ENCODE results near the gene FASTKD3. TPM values are rescaled to one million over a fixed set of nuclear protein-coding genes. Genes with fewer than 3 reads are reported as not detected.

Gene FASTKD3
- polyA plus RNA-seq, 1 donor from 2014 or later: 27.8 TPM

GRCh38 chr5:7910738-7911428 is 42.1 kb upstream of the FASTKD3 start:
- Histone ChIP-seq H3K4me3 (ENCODE audit: low read length) (no peak overlapping the region), H3K27ac (ENCODE audit: low read length) (no peak overlapping the region), H3K9me3 (ENCODE audit: low read length) (no peaks in the 10 kb centered on the region), H3F3A (ENCODE audit: insufficient read depth, low read length, poor library complexity, severe bottlenecking) (no peaks in the 10 kb centered on the region), H3K4me2 (ENCODE audit: low read length) (no peak overlapping the region), H3K27me3 (ENCODE audit: insufficient read depth, low read depth, low read length) (no peaks in the 10 kb centered on the region), H3K9ac (ENCODE audit: low read length) (no peak overlapping the region), H2AFZ (ENCODE audit: low read depth, low read length) (no peak overlapping the region), H3K36me3 (ENCODE audit: insufficient read depth, low read length) (no peaks in the 10 kb centered on the region), H3K79me2 (replicated peaks; ENCODE audit: insufficient read depth, low read length) (no peaks in the 10 kb centered on the region), H3K9me2 (ENCODE audit: insufficient read depth, low read length) (no peaks in the 10 kb centered on the region), H4K20me1 (ENCODE audit: insufficient read depth) (no peaks in the 10 kb centered on the region)
- TF ChIP-seq POLR2AphosphoS5 (IDR thresholded peaks at IDR 0.05): no peak
- no peak for TF ChIP-seq TAF1 (IDR thresholded peaks at IDR 0.05; ENCODE audit: low read depth)
- no peak for TF ChIP-seq EZH2 (IDR thresholded peaks at IDR 0.05; ENCODE audit: borderline replicate concordance, insufficient read depth, low read length, poor library complexity, severe bottlenecking)
- no peak for TF ChIP-seq EP300 (conservative IDR thresholded peaks at IDR 0.05; ENCODE audit: poor library complexity, severe bottlenecking)
- TF ChIP-seq MXI1 (conservative IDR thresholded peaks at IDR 0.05; ENCODE audit: poor library complexity, severe bottlenecking): no peak
- TF ChIP-seq CTCF (IDR thresholded peaks at IDR 0.05; ENCODE audit: poor library complexity, severe bottlenecking): no peak
- no peak for TF ChIP-seq REST (IDR thresholded peaks at IDR 0.05; ENCODE audit: borderline replicate concordance)
- no peak for TF ChIP-seq SMC3 (conservative IDR thresholded peaks at IDR 0.05; ENCODE audit: poor library complexity)
- TF ChIP-seq RAD21 (conservative IDR thresholded peaks at IDR 0.05): no peak

- H3K36me3 ChIP-seq (ENCODE audit: insufficient read depth, low read length): no peaks in the 10 kb centered on the region
- H3K9me2 ChIP-seq (ENCODE audit: insufficient read depth, low read length): no peaks in the 10 kb centered on the region
- no peaks in the 10 kb centered on the region for H3K27me3 ChIP-seq (ENCODE audit: insufficient read depth, low read depth, low read length)
- H3K4me2 ChIP-seq (ENCODE audit: low read length): no peak overlapping the region
- no peak for TF ChIP-seq TAF1 (IDR thresholded peaks at IDR 0.05; ENCODE audit: low read depth)
- TF ChIP-seq CTCF (IDR thresholded peaks at IDR 0.05; ENCODE audit: poor library complexity, severe bottlenecking): no peak
- no peak for TF ChIP-seq EZH2 (IDR thresholded peaks at IDR 0.05; ENCODE audit: borderline replicate concordance, insufficient read depth, low read length, poor library complexity, severe bottlenecking)
- TF ChIP-seq RAD21 (conservative IDR thresholded peaks at IDR 0.05): no peak
- no peak for TF ChIP-seq EP300 (conservative IDR thresholded peaks at IDR 0.05; ENCODE audit: poor library complexity, severe bottlenecking)
- TF ChIP-seq REST (IDR thresholded peaks at IDR 0.05; ENCODE audit: borderline replicate concordance): no peak
- no peak for TF ChIP-seq POLR2AphosphoS5 (IDR thresholded peaks at IDR 0.05)
- TF ChIP-seq SMC3 (conservative IDR thresholded peaks at IDR 0.05; ENCODE audit: poor library complexity): no peak
- no peak for TF ChIP-seq MXI1 (conservative IDR thresholded peaks at IDR 0.05; ENCODE audit: poor library complexity, severe bottlenecking)
- H3K9me3 ChIP-seq (ENCODE audit: low read length): no peaks in the 10 kb centered on the region
- H3K9ac ChIP-seq (ENCODE audit: low read length): no peak overlapping the region
- H4K20me1 ChIP-seq (ENCODE audit: insufficient read depth): no peaks in the 10 kb centered on the region
- no peaks in the 10 kb centered on the region for H3K79me2 ChIP-seq (replicated peaks; ENCODE audit: insufficient read depth, low read length)
- no peak overlapping the region for H3K27ac ChIP-seq (ENCODE audit: low read length)
- H2AFZ ChIP-seq (ENCODE audit: low read depth, low read length): no peak overlapping the region
- no peaks in the 10 kb centered on the region for H3F3A ChIP-seq (ENCODE audit: insufficient read depth, low read length, poor library complexity, severe bottlenecking)
- H3K4me3 ChIP-seq (ENCODE audit: low read length): no peak overlapping the region
These were observed 39.5 kb upstream of the FASTKD3 start for GRCh38 chr5:7908317-7908716.
